OCI-LY7 (cell line): ENCODE measurements around the gene CDC42BPG. TPM values are rescaled to one million over a fixed set of nuclear protein-coding genes. Genes with fewer than 3 reads are reported as not detected.

Experiments
- BruUV-seq: library from RNA; stranded (reverse); fragments of 400-500 nt; replicated peaks from 2 replicates; lab custom pipeline; 2021; lab: Mats Ljungman, UMichigan
- CTCF ChIA-PET: fragments of 300-600 bp; sonication (Branson Sonifier 250); formaldehyde crosslinking; loops from one replicate; lab custom pipeline; 2022; ENCODE audit warnings: antibody characterized with exemption; ENCODE audit not compliant: unreplicated experiment; lab: Charles Lee
- POLR2A ChIA-PET: fragments of 300-600 bp; sonication (Branson Sonifier 250); formaldehyde crosslinking; loops from one replicate; lab custom pipeline; 2022; ENCODE audit warnings: antibody characterized with exemption; lab: Charles Lee
- DNase-seq: peaks from one replicate; pipeline ENCODE4 v3.0.0-alpha.2; 2015; ENCODE audit warnings: low spot score
- H2AFZ ChIP-seq: fragments of 200-600 bp; sonication (generic), shearing (Covaris generic); 2 replicates; pipeline ENCODE4 v1.6.1; 2014; ENCODE audit warnings: mild to moderate bottlenecking, antibody characterized with exemption, low read length, moderate library complexity
- H3K27ac ChIP-seq: fragments of 200-600 bp; sonication (generic); 2 replicates; pipeline ENCODE4 v1.5.1; 2014; ENCODE audit warnings: mixed run types, low read depth, mild to moderate bottlenecking, moderate library complexity, low read length, inconsistent platforms; ENCODE audit not compliant: poor library complexity, severe bottlenecking
- H3K36me3 ChIP-seq: fragments of 200-600 bp; sonication (generic); 2 replicates; pipeline ENCODE4 v1.6.1; 2014; ENCODE audit warnings: mild to moderate bottlenecking, antibody characterized with exemption, low read length, moderate library complexity, mixed read lengths; ENCODE audit not compliant: insufficient read depth
- H3K4me1 ChIP-seq: fragments of 200-600 bp; sonication (generic); 2 replicates; pipeline ENCODE4 v1.5.1; 2014; ENCODE audit warnings: mild to moderate bottlenecking, low read length; ENCODE audit not compliant: insufficient read depth, poor library complexity, severe bottlenecking
- H3K4me2 ChIP-seq: fragments of 200-600 bp; sonication (generic); 2 replicates; pipeline ENCODE4 v1.6.1; 2014; ENCODE audit warnings: mild to moderate bottlenecking, low read length
- H3K4me3 ChIP-seq: fragments of 200-600 bp; sonication (generic); 2 replicates; pipeline ENCODE4 v1.5.1; 2014; ENCODE audit warnings: mild to moderate bottlenecking, low read depth, low read length; ENCODE audit not compliant: poor library complexity, severe bottlenecking
- H3K79me2 ChIP-seq: fragments of 200-600 bp; sonication (generic); 2 replicates; pipeline ENCODE4 v1.6.1; 2016; ENCODE audit warnings: low read depth, mild to moderate bottlenecking, low read length, moderate library complexity, mixed read lengths; ENCODE audit not compliant: insufficient read depth
- H3K9me2 ChIP-seq: fragments of 200-600 bp; sonication (generic); 2 replicates; pipeline ENCODE4 v1.6.1; 2016; ENCODE audit warnings: mild to moderate bottlenecking, low read length, mixed read lengths; ENCODE audit not compliant: insufficient read depth
- H3K9me3 ChIP-seq: fragments of 200-600 bp; sonication (generic); 2 replicates; pipeline ENCODE4 v1.6.1; 2014; ENCODE audit warnings: mild to moderate bottlenecking, mixed run types, low read length, mixed read lengths
- H4K20me1 ChIP-seq: fragments of 200-600 bp; sonication (generic); 2 replicates; pipeline ENCODE4 v1.6.1; 2014; ENCODE audit warnings: mild to moderate bottlenecking, antibody characterized with exemption, low read length, moderate library complexity, mixed read lengths; ENCODE audit not compliant: insufficient read depth
- CTCF ChIP-seq: fragments of 200-600 bp; sonication (generic); conservative IDR thresholded peaks from 2 replicates; pipeline ENCODE4 v1.5.1; 2014; ENCODE audit warnings: mild to moderate bottlenecking, antibody characterized with exemption, low read length, moderate library complexity, mixed read lengths
- EZH2phosphoT487 ChIP-seq: fragments of 200-600 bp; sonication (generic); IDR thresholded peaks from 2 replicates; pipeline ENCODE4 v1.6.1; 2018; ENCODE audit warnings: low read depth, borderline replicate concordance, mild to moderate bottlenecking, mixed run types, antibody characterized with exemption, low read length, moderate library complexity, mixed read lengths
- intact Hi-C: fragments of 100-400 bp; cut with micrococcal nuclease; formaldehyde crosslinking; loops from one replicate; pipeline ENCODE4 v1.10.0; 2022; ENCODE audit not compliant: unreplicated experiment
- total RNA-seq, 2 experiments: library from RNA; depleted of rRNA in 1 of 2; stranded (reverse); fragments of >200 nt in 1 of 2; shearing (Covaris generic) in 1 of 2; gene quantifications; 2 replicates each; pipeline ENCODE4 v1.2.3, GENCODE V29; 2014 to 2022

CDC42BPG gene
- total RNA-seq, 2 experiments from 2014 or later = 3.5 to 4.9 TPM

- Histone ChIP-seq H3K9me2 (no peaks in the 10 kb centered on the region), H3K4me2 (peak overlapping the region; percentile 96), H3K9me3 (no peaks in the 10 kb centered on the region), H3K79me2 (peaks cover 75% of the 10 kb centered on the region), H3K4me3 (peak overlapping the region; percentile 89), H3K27ac (peak overlapping the region; percentile 97), H4K20me1 (peaks cover 31% of the 10 kb centered on the region; the same call in 1 of the 2 replicates), H3K36me3 (peaks cover 53% of the 10 kb centered on the region), H2AFZ (no peak overlapping the region), H3K4me1 (peaks cover 76% of the 10 kb centered on the region)
- no peak for DNase-seq
- BruUV-seq = no TSS peak
- ChIA-PET POLR2A (interaction anchor here (1.6 to 8.8 kb wide), 3 partner anchors 12 to 26 kb away, joined by 4 to 115 read pairs (median 90); no protein-coding TSS in a partner anchor), CTCF (interaction anchor here (1.7 kb wide), 1 partner anchor 12 kb away, joined by 5 read pairs; no protein-coding TSS in a partner anchor)
- no peak for TF ChIP-seq EZH2phosphoT487
- TF ChIP-seq CTCF = no peak
- intact Hi-C loops = loop anchor here (1.0 to 5.0 kb wide), 4 partner anchors 17 to 134 kb away; partner anchors contain the start of genes RASGRP2 and SF1
Observed at GRCh38 chr11:64876229-64876750, 31.8 kb upstream of the CDC42BPG start.

GRCh38 chr11:64875369-64876228 is 31.1 kb upstream of the CDC42BPG start:
- Histone ChIP-seq H3K9me2 (no peaks in the 10 kb centered on the region), H3K27ac (peak overlapping the region; percentile 97), H3K36me3 (peaks cover 60% of the 10 kb centered on the region), H3K4me2 (peak overlapping the region; percentile 96), H3K79me2 (peaks cover 82% of the 10 kb centered on the region), H3K4me1 (peaks cover 76% of the 10 kb centered on the region), H3K4me3 (peak overlapping the region; percentile 89), H4K20me1 (peaks cover 31% of the 10 kb centered on the region; the same call in 1 of the 2 replicates), H3K9me3 (no peaks in the 10 kb centered on the region), H2AFZ (no peak overlapping the region)
- peak; percentile 66 for DNase-seq
- no TSS peak for BruUV-seq
- intact Hi-C loops = loop anchor here (1.0 to 5.0 kb wide), 4 partner anchors 17 to 133 kb away; partner anchors contain the start of genes RASGRP2 and SF1
- CTCF ChIA-PET = interaction anchor here (0.8 to 1.8 kb wide), 7 partner anchors 8 to 27 kb away, joined by 3 to 7 read pairs (median 4); no protein-coding TSS in a partner anchor
- TF ChIP-seq EZH2phosphoT487 = no peak
- TF ChIP-seq CTCF = no peak; the same call in 1 of the 2 replicates
- POLR2A ChIA-PET = interaction anchor here (1.6 to 8.8 kb wide), 3 partner anchors 13 to 25 kb away, joined by 4 to 115 read pairs (median 90); no protein-coding TSS in a partner anchor
